SIG-M5 (cell line): Measurements from ENCODE around the gene CCNA2.

ENCODE experiments used
- DNase-seq: peaks from one replicate; lab custom pipeline; 2025; lab: John Stamatoyannopoulos, UW

Gene CCNA2

GRCh38 chr4:121776610-121777401, 46.9 kb downstream of the CCNA2 start:
- DNase-seq = no peak

DNA sequence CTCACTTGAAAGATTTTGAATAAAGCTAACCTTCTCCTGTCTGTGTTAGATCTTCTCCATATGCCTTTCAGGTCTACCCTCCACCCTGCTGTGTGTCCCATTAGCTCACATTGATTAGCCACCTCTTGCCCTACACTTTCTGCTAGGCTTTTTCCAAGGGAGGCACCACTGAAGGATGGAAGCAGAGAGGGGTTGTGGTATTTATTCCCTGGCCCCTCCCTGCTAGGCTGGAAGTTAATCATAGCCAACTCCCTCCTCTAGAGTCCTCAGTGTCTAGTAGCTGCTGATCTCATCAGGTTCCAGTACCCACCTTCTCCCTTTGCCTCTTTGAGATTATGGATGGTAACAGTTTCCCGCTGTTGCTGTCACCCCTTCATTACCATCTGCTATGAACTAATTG, 49.8 kb downstream of the CCNA2 start:
- DNase-seq = no peak

DNA sequence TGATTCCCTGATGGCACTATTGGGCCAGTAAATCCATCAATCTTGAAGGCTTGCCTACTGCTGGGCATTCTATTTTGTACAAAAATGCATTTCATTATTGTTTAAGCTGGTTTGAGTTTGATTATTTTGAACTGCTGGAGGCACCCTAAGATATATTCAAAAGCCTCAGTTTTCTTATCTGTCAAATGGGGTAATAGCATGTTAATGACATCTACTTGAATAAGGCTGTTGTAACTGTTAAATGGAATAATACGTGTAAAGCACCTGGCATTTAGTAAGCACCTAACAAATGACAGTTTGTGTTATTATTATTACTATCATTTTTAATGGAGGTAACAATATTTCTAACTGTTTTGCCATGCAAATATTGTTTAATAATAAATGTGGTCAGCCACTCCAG, 51.8 kb downstream of the CCNA2 start:
- DNase-seq = no peak

GRCh38 chr4:121769341-121769740, 54.3 kb downstream of the CCNA2 start:
- DNase-seq = no peak

- DNase-seq = no peak
These were observed 56.5 kb downstream of the CCNA2 start for GRCh38 chr4:121767166-121767565.
